CMK (cell line): Measurements from ENCODE around the gene TSACC.

Source experiments
- DNase-seq: peaks from one replicate; pipeline ENCODE4 v3.0.0-alpha.2; 2010; ENCODE audit warnings: low read depth

The TSACC gene

DNA sequence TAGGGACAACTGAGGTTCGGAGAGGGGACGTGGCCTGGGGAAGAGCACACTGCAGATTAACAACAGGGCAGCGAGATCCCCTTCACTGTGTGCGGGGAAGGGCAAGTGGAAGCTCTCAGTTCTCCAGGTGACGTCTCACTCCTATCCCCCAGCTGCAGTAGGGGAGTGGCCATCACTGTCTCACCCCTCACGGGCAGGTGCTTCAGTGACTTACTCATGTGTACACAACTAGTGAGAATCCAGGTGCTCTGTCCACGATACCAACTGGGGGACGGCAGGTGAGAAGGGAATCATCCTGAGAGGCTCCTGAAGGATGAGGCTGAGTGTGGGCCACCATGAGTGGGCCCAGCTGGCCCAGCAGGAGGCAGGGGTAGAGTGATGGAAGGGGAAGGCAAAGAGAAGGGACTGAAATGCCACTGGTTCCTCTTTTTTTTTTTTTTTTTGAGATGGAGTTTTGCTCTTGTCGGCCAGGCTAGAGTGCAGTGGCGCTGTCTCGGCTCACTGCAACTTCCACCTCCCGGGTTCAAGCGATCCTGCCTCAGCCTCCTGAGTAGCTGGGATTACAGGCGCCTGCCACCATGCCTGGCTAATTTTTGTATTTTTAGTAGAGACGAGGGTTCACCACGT lies 56.6 kb downstream of the TSACC start:
- no peak for DNase-seq
